ENCODE measurements around the gene INS.

INS gene

DNA sequence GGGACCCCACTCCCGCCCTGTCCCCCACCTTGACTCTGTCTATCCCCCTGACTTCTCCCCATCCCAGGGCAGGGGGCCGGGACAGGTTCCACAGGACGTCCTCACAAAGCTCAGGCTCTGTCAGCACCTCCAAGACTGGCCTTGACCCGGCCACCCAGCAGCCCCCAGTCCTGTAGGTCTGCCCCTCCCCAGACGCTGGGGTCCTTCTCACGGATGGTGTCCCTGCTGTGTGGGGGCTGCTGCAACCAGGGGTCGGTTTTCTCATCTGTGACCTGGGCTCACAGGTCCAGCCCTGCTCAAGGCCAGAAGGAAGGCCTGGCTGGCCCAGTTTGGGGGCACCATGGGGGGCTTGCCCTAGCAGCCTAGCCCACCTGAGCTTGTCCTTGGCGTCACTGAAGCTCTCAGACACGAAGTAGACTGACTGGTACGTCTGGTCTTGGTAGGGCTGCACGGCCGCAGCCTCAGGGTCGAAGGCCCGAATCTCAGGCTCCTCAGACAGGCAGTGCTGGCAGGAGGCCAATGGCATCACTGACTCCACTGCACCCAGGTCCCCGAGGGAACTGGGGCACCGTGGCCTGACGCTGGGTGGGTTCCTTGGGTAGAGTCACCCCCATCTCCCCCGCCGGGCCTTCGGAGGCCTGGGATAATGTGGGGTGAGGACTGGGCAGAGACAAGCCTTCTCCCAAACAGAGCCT lies 4.0 kb upstream of the INS start:
- DNase-seq: no peak

DNA sequence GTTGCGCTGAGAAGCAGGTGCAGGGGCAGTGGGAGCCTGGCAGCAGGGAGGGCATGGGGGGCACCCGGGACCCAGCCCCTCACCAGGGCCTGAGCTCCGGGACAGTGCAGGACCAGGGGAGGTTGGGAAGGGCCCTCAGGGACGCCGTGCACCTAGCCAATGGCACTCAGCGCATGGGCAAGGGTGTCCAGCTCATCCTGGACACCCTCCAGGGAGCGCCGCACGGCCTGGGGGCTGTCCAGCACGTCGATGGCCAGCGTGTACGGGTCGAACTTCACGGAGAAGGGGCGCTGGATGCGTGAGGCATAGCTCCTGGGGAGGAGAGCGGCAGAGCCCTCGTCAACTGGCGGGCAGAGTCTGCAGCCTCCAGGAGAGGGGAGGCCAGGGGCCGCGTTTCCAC lies 3.1 kb upstream of the INS start:
- no peak for DNase-seq

DNA sequence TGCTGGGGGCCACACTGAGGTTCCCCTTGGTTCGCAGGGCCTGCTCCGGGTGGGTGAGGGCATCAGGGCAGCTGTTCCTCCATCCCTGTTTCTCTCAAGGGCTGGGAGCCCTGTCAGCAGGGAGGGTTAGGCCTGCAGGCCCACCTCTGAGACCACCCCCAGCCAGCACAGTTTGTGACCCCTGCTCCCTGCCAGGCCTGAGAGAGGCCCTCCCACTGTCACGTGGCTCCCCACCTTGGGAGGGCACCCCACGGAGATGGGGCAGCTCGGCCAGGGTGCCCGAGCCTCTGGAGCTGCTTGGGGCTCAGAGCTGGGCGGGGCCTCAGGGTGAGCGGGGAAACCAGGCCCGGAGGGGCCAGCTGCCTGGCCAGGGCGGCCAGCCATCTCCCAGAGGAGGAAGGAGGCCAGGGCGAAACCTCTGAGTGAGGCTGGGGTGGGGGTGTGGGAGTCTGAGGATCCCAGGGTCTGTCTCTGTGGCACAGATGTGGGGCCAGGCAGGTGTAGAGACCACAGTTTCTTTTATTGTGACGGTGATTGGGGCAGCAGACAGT lies 2.5 kb upstream of the INS start:
- no peak for DNase-seq

DNA sequence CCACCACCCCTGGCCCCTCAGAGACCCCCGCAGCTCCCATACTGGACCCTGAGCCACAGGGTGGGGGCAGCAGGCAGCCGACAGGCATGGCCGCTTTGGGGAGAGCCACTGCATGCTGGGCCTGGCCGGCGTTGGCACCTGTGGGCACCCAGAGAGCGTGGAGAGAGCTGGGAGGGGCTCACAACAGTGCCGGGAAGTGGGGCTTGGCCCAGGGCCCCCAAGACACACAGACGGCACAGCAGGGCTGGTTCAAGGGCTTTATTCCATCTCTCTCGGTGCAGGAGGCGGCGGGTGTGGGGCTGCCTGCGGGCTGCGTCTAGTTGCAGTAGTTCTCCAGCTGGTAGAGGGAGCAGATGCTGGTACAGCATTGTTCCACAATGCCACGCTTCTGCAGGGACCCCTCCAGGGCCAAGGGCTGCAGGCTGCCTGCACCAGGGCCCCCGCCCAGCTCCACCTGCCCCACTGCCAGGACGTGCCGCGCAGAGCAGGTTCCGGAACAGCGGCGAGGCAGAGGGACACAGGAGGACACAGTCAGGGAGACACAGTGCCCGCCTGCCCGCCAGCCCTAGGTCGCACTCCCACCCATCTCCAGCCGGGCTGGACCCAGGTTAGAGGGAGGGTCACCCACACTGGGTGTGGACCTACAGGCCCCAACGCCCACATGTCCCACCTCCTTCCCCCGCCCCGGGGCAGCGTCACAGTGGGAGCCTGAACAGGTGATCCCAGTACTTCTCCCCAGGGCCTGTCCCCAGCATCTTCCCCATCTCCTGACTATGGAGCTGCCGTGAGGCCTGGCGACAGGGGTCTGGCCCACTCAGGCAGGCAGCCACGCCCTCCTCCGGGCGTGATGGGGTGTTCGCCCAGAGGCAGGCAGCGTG lies 1.2 kb downstream of the INS start:
- no peak for DNase-seq

GRCh38 chr11:2158966-2159365 lies 2.0 kb downstream of the INS start:
- DNase-seq: no peak

DNA sequence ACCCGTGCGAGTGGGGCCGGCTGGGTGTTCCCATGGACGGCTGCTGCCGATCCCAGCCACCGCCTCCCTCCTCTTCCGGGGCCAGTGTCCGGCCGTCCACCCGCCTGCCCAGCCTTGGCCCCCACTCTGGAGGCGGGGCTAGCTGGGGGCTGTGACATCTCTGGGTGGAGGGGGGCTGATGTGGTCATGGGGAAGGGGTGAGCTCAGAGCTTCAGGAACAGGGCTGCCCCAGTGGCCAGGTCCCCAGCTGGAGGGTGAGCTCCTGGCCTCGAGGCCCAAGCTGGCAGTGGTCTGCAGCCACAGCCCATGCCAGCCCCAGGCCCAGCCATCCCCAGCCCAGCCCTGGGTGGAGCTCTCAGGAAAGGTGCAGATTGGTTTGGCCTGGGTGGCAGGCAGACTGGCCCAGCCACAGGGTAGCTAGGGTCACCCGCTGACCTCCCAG lies 2.7 kb downstream of the INS start:
- no peak for DNase-seq

DNA sequence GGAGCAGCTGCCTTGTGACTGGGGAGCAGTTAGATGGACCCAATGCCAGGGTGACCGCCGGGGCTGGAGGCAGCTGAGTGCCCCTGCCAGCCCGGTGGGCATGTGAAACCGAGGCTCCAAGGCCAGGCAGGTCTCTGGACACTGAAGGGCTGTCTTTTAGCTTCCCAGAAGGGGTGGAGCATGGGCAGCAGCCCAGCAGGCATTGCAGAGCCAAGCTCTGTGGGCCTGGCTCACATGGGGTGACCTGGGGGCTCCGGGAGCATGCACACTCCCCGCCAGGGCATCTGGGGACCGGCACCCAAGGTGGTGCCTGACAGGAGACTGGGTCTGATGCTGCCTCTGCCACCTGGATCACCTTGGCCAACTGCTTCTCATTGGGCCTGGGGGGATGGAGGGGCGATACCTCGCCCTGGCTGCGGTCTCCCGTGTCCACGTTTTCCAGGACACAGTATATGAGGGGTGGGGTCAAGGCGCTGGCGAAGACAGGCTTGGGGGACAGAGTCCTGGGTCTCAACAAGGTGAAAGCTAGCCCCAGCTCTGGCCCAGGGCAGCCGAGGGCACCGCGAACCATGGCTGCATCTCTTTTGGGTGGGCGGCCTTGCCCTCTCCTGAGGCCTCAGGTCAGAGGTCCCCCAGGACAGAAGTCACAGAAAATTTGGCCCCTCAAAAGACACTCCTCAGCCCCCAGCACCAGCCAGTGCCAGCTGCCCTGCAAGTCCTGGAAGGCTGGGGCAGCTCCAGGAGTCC lies 3.5 kb downstream of the INS start:
- no peak for DNase-seq

DNA sequence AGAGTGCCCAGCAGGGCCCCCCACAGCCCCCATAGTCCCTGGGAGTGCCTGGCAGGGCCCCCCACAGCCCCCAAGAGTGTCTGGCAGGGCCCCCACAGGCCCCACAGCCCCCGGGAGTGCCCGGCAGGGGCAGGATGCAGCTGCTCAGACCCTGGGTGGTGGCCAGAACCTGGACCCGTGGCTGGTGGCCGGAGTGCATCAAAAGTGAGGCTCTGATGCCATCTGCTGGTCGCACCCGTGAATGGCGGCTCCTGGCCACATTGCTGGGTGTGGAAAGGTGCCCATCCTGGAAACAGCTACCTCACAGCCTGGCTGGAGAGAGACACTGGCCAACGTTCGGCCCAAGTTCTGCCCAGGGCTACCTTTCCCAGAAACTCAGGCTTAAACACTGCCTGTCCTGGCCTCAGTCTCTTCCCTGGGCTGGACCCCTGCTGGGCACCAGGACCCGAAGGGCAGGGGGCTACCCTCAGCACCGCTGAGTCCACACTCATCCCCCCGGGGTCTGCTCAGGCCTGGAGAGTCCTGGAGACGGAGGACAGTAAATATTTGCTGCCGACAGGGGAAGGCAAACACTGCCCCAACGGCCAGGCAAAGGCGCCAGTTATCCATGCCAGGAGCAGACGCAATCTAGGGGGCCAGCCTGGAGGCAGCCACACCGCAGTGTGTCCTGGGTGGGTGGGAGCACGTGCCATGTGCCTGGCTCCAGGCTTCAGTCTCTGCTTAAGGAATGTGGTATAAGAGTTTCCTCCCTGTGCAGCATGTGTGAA lies 4.4 kb downstream of the INS start:
- peak; percentile 12 for DNase-seq

- no peak for DNase-seq
Observed at GRCh38 chr11:2155511-2155910, 5.5 kb downstream of the INS start.

- no peak for DNase-seq
Observed at GRCh38 chr11:2154889-2155288, 6.1 kb downstream of the INS start.

GRCh38 chr11:2154195-2154585 lies 6.8 kb downstream of the INS start:
- no peak for DNase-seq

GRCh38 chr11:2153581-2154194 lies 7.3 kb downstream of the INS start:
- DNase-seq: no peak

DNA sequence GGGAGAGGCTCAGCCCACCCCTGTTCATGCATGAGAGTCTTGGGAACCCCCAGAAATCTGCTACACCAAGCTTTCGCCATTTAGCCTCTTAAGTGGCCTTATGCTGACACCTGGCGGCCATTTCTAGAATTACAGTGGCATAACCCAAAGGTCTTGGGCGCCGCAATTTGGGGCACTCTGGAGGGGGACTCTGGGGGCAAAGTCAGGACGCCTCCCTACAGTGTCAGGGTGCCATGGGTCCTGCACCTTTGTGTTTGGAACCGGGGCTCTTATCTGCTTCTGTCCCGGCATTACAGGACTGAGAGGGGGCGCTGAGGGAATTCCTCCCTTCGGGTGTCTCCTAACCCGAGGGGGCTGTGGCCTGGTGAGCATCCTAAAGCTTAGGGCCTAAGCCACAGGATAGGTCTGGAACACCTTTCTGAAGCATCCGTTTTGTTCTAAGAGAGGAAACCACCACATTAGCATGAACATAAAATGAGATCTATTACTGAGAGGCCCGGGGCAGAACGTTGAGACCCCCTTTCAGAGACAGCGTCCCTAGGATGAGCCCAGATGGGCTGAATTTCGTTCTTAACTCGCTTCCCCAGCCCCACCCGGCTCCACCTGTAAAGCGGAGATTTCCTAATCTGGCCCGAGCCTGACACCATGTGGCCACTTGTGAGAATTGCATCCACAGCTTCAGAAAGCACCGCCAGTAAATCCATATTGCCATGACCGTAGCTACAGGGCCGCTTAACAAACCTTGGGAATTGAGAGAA lies 9.3 kb downstream of the INS start:
- DNase-seq: peak; percentile 10

DNA sequence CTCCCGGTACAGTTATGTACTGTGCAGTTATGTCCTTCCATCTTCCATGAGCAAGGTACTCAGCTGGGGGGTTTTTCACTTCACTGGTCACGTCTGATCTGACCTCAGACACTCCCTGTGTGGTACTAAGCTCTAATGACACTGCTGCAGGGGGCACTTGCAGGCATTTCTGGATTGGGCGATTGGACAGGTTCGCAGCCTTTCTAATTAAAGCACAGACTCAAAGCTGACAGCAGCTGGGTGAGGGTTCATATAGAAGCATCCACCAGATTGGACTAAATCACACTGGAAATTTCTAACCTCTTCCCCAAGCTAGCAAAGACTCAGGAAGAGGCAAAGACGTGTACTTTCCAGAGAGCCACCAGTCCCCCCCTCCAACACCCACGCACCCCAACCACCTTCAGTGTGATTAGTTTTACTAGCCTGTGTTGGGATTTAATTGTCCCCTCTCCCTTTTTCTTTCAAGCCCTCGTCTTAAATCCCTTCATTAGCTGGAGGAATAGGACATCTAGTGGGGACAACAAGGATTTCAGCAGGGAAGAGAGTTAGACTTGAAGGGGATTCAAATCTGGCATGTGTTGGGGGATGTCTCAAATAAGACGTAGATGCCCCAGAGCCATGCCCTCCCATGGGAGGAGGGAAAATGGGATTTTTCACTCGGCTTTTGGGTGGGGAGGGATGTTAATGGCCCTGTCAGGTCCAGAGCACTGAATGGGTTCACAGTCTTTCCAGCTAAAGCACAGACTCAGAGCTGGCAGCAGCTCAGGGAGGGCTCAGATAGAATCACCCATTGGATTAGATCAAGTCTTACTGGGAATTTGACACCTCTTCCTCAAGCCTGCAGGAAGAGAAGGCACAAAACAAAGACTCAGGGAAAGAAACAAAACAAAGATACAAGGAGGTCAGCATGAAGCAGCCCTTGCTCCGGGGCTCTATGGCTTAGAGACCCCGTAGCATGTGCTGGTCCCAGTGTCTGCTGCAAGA lies 10.9 kb downstream of the INS start:
- peak; percentile 16 for DNase-seq

DNA sequence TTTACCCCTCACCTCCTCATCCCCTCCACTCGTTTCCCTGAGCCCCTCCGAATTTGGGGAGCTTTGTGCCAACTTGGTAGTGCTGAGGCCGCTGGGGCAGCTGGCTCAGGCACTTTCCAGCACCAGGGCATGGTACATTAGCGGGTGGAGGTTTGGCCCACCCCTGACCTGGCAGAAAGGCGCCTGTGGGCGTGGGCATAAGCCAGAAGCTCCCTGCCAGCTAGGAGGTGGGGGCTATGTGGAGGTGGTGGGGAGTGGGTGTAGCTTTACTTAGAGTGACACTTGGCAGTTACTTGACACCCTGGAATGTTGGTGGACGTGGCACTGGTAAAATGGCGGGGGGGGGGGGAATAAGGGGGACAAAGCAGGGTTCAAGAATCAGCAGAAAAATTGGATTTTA lies 11.5 kb downstream of the INS start:
- DNase-seq: no peak

- no peak for DNase-seq
Observed at GRCh38 chr11:2148595-2148994, 12.4 kb downstream of the INS start.

DNA sequence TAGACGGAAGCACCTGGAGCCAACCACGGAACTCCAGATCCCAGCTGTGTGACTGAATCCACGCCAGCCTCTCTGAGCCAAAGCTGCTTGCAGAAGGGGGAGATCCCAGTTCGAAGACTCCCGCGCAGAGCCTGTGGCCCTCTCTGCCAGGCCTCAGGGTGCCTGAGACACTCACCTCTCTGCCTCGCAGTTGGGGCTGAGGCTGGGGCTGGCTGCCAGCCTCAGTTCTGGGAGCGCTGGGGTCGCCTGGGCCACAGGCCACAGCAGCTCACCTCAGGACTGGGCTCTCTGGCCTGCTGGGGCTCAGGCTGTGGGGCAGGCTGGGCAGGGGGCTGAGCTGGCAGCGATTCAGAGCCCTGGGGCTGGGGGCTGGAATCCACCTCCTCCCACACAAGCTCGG lies 13.6 kb downstream of the INS start:
- no peak for DNase-seq

GRCh38 chr11:2146051-2146450 lies 15.0 kb downstream of the INS start:
- DNase-seq: no peak

- no peak for DNase-seq
Observed at GRCh38 chr11:2144544-2145248, 16.3 kb downstream of the INS start.
